Fibroblast of mammary gland (primary cell): ENCODE measurements around the gene ZNF18.
A peak's percentile ranks its signal among the peaks of the same experiment; 100 is the strongest.
"Not testable (repeated sequence)": the region's sequence is repeated elsewhere in the genome, so short reads cannot be mapped to it uniquely, and the experiment has no call there.

Source experiments
- DNase-seq: peaks from one replicate; pipeline ENCODE4 v3.0.0-alpha.2; 2010; ENCODE audit warnings: low read depth
- H3K4me3 ChIP-seq: 2 replicates; pipeline ENCODE4 v1.5.1; 2011; ENCODE audit warnings: low read depth, mild to moderate bottlenecking, low read length, moderate library complexity; ENCODE audit not compliant: control insufficient read depth
- CTCF ChIP-seq: conservative IDR thresholded peaks from 2 replicates; pipeline ENCODE4 v1.5.1; 2011; ENCODE audit warnings: low read depth, low read length, inconsistent platforms; ENCODE audit not compliant: control insufficient read depth, insufficient read depth

The ZNF18 gene

GRCh38 chr17:11969565-11969964 is 27.7 kb downstream of the ZNF18 start:
- no peak for DNase-seq
- no peak overlapping the region for H3K4me3 ChIP-seq
- TF ChIP-seq CTCF = no peak

GRCh38 chr17:11954936-11955335 is 42.3 kb downstream of the ZNF18 start:
- no peak overlapping the region for H3K4me3 ChIP-seq
- DNase-seq = no peak
- no peak for TF ChIP-seq CTCF

GRCh38 chr17:11953924-11954323 is 43.4 kb downstream of the ZNF18 start:
- H3K4me3 ChIP-seq = no peak overlapping the region
- TF ChIP-seq CTCF = no peak
- no peak for DNase-seq

- H3K4me3 ChIP-seq = no peak overlapping the region
- TF ChIP-seq CTCF = no peak
- no peak for DNase-seq
Observed at GRCh38 chr17:11952610-11953009, 44.7 kb downstream of the ZNF18 start.

GRCh38 chr17:11950771-11951519 is 46.3 kb downstream of the ZNF18 start:
- H3K4me3 ChIP-seq = no peak overlapping the region
- TF ChIP-seq CTCF = no peak
- DNase-seq = peak; percentile 55

- H3K4me3 ChIP-seq, DNase-seq: not testable (repeated sequence)
Observed at GRCh38 chr17:11949571-11949970, 47.7 kb downstream of the ZNF18 start.

- peak; percentile 89 for DNase-seq
- TF ChIP-seq CTCF = no peak
- H3K4me3 ChIP-seq = peak overlapping the region; percentile 12
Observed at GRCh38 chr17:11948789-11949188, 48.5 kb downstream of the ZNF18 start.
